ENCODE data around the gene PNLIPRP3.

DNA sequence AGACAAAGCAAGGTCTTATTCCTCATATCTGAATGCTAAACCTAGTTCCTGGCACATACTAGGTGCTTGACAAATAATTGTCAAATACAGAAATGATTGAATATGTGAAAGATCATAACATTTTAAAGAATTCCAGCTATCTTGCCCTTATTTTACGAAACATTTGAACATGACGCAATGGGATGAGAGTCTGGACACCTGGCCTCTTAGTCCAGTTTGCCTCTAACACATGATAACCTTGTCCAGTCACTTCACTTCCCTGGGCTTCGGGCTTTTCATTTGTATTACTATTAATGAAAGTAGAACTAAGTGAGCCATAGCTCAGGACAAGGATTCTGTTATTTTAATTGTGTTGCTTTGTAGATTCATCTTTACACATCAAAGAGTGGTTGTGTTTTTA, 32.6 kb downstream of the PNLIPRP3 start:
- TF ChIP-seq, protein P1, sequence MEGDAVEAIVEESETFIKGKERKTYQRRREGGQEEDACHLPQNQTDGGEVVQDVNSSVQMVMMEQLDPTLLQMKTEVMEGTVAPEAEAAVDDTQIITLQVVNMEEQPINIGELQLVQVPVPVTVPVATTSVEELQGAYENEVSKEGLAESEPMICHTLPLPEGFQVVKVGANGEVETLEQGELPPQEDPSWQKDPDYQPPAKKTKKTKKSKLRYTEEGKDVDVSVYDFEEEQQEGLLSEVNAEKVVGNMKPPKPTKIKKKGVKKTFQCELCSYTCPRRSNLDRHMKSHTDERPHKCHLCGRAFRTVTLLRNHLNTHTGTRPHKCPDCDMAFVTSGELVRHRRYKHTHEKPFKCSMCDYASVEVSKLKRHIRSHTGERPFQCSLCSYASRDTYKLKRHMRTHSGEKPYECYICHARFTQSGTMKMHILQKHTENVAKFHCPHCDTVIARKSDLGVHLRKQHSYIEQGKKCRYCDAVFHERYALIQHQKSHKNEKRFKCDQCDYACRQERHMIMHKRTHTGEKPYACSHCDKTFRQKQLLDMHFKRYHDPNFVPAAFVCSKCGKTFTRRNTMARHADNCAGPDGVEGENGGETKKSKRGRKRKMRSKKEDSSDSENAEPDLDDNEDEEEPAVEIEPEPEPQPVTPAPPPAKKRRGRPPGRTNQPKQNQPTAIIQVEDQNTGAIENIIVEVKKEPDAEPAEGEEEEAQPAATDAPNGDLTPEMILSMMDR (IDR thresholded peaks at IDR 0.05), result no peak
- TF ChIP-seq ZFX (IDR thresholded peaks at IDR 0.05; ENCODE audit: borderline replicate concordance), result no peak
